Measurements from ENCODE around the gene MYO9B.

DNA sequence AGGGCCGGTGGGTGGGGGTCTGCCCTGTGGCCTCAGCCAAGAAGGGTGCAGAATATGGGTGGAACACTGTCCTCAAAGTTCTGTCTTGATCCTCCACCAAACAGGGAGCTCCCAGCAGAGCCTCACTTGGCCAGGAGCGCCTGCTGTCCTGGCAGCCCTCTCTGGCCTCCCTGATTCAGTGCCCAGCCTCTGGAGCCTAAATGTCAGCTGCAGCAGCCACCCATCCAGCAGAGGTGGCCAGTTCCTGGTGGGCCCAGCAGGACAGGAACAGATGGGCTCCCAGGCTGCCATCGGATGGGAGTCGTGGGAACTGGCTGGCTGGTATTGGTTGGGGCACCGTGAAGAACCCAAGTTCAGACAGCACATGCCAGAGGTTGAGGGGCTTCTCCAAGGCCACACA lies 137.8 kb downstream of the MYO9B start:
- TF ChIP-seq, protein P1, sequence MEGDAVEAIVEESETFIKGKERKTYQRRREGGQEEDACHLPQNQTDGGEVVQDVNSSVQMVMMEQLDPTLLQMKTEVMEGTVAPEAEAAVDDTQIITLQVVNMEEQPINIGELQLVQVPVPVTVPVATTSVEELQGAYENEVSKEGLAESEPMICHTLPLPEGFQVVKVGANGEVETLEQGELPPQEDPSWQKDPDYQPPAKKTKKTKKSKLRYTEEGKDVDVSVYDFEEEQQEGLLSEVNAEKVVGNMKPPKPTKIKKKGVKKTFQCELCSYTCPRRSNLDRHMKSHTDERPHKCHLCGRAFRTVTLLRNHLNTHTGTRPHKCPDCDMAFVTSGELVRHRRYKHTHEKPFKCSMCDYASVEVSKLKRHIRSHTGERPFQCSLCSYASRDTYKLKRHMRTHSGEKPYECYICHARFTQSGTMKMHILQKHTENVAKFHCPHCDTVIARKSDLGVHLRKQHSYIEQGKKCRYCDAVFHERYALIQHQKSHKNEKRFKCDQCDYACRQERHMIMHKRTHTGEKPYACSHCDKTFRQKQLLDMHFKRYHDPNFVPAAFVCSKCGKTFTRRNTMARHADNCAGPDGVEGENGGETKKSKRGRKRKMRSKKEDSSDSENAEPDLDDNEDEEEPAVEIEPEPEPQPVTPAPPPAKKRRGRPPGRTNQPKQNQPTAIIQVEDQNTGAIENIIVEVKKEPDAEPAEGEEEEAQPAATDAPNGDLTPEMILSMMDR (IDR thresholded peaks at IDR 0.05) = no peak
- no peak for TF ChIP-seq POLR2A (IDR thresholded peaks at IDR 0.05)
- no peak for TF ChIP-seq POLR2AphosphoS5 (IDR thresholded peaks at IDR 0.05)
